Left lung (tissue), 10 donors: ENCODE data around the gene ARAF. TPM values are rescaled to one million over a fixed set of nuclear protein-coding genes. Genes with fewer than 3 reads are reported as not detected.

Experiments
- ATAC-seq: fragments of 200-7000 bp; cut with Tn5 transposase; one replicate; pipeline ENCODE4 v1.9.1; 2020; ENCODE audit warnings: moderate library complexity
- DNase-seq, 4 donors: peaks; one replicate each; pipeline ENCODE4 v3.0.0-alpha.2; 2013 to 2020
- H3K27ac ChIP-seq, 2 donors: fragments of 200-600 bp; sonication (generic) in 1 of 2; one replicate each; pipeline versions ENCODE4 v1.5.0 to v1.8.0; 2020 to 2021
- H3K27me3 ChIP-seq, 2 donors: fragments of 200-600 bp; sonication (generic) in 1 of 2; one replicate each; pipeline versions ENCODE4 v1.5.0 to v1.8.0; 2020 to 2021
- H3K36me3 ChIP-seq, 2 donors: fragments of 200-600 bp; sonication (generic) in 1 of 2; one replicate each; pipeline versions ENCODE4 v1.5.0 to v1.8.0; 2020 to 2021
- H3K4me1 ChIP-seq, 2 donors: fragments of 200-600 bp; one replicate each; pipeline ENCODE4 v1.8.0; 2021
- H3K4me3 ChIP-seq, 2 donors: fragments of 200-600 bp; sonication (generic) in 1 of 2; one replicate each; pipeline versions ENCODE4 v1.5.0 to v1.8.0; 2020 to 2021; ENCODE audit warnings: mild to moderate bottlenecking in 1 of 2
- H3K9me3 ChIP-seq, 2 donors: fragments of 200-600 bp; sonication (generic) in 1 of 2; one replicate each; pipeline versions ENCODE4 v1.5.0 to v1.8.0; 2020 to 2021
- CTCF ChIP-seq, 2 donors: fragments of 200-600 bp; sonication (generic) in 1 of 2; IDR thresholded peaks; one replicate each; pipeline versions ENCODE4 v1.5.0 to v1.8.0; 2021; ENCODE audit warnings: antibody characterized with exemption in 2 of 2
- intact Hi-C, 2 donors: fragments of 100-400 bp; cut with DNase I; formaldehyde crosslinking; loops; one replicate each; pipeline versions ENCODE4 v1.11.2 to v1.14.2; 2022
- polyA plus RNA-seq, 6 donors: library from polyadenylated mRNA; unstranded; fragments of 120-200 nt; gene quantifications; one replicate each; pipeline ENCODE4 v1.2.1, GENCODE V29; 2013; ENCODE audit not compliant: insufficient read length in 6 of 6
- total RNA-seq, 2 donors: library from RNA; stranded (reverse); fragmentation: NEBNext Ultra II Directional; extraction: Animal tissue kit (Norgen Biotek cat#: 25700); gene quantifications; one replicate each; pipeline ENCODE4 v1.2.1, GENCODE V29; 2021
- donor health status: DM: no; HTN: yes; CAD: no.
- donor health status: DM: no; HTN: no; CAD: no.

ARAF gene
- total and polyA plus RNA-seq, 8 donors = 47.5 to 93.1 (median 54.4) TPM

- ATAC-seq (no peak), DNase-seq (no peak)
- Histone ChIP-seq H3K9me3 (no peaks in the 10 kb centered on the region), H3K4me1 (peaks cover 0 to 28% of the 10 kb centered on the region in 2 donors), H3K27ac (no peak overlapping the region), H3K4me3 (no peak overlapping the region), H3K36me3 (peaks cover 0 to 53% of the 10 kb centered on the region in 2 donors), H3K27me3 (no peaks in the 10 kb centered on the region)
- TF ChIP-seq CTCF (IDR thresholded peaks at IDR 0.05) = no peak
- intact Hi-C loops = no loop called here
Measured at GRCh38 chrX:47563801-47564315, 2.9 kb downstream of the ARAF start.

- Histone ChIP-seq H3K36me3 (peaks cover 0 to 60% of the 10 kb centered on the region in 2 donors), H3K27me3 (no peaks in the 10 kb centered on the region), H3K4me1 (peaks cover 0 to 28% of the 10 kb centered on the region in 2 donors), H3K27ac (no peak overlapping the region), H3K9me3 (no peaks in the 10 kb centered on the region), H3K4me3 (no peak overlapping the region)
- ATAC-seq = no peak
- DNase-seq = no peak
- no peak for TF ChIP-seq CTCF (IDR thresholded peaks at IDR 0.05)
- intact Hi-C loops = no loop called here
Measured at GRCh38 chrX:47564438-47565085, 3.6 kb downstream of the ARAF start.

- no peak for DNase-seq
- Histone ChIP-seq H3K27ac (no peak overlapping the region), H3K27me3 (no peaks in the 10 kb centered on the region), H3K36me3 (peaks cover 0 to 80% of the 10 kb centered on the region in 2 donors), H3K4me1 (peaks cover 0 to 27% of the 10 kb centered on the region in 2 donors), H3K4me3 (no peak overlapping the region), H3K9me3 (no peaks in the 10 kb centered on the region)
- no peak for TF ChIP-seq CTCF (IDR thresholded peaks at IDR 0.05)
- intact Hi-C loops = no loop called here
- no peak for ATAC-seq
Measured at GRCh38 chrX:47566841-47567240, 5.8 kb downstream of the ARAF start.

- TF ChIP-seq CTCF (IDR thresholded peaks at IDR 0.05) = peak; percentile 11 to 39
- no peak overlapping the region for H3K27ac ChIP-seq
- no peaks in the 10 kb centered on the region for H3K9me3 ChIP-seq
- H3K36me3 ChIP-seq = peaks cover 0 to 75% of the 10 kb centered on the region in 2 donors
- ATAC-seq (no peak), DNase-seq (no peak)
- H3K4me3 ChIP-seq = no peak overlapping the region
- intact Hi-C loops = no loop called here
- H3K4me1 ChIP-seq = peaks cover 0 to 13% of the 10 kb centered on the region in 2 donors
- peaks cover 0 to 2% of the 10 kb centered on the region in 2 donors for H3K27me3 ChIP-seq
Measured at GRCh38 chrX:47568656-47569295, 7.8 kb downstream of the ARAF start.

GRCh38 chrX:47570794-47571193, 9.8 kb downstream of the ARAF start:
- Histone ChIP-seq H3K27me3 (peaks cover 0 to 10% of the 10 kb centered on the region in 2 donors), H3K9me3 (no peaks in the 10 kb centered on the region), H3K27ac (no peak overlapping the region), H3K4me1 (peaks cover 0 to 6% of the 10 kb centered on the region in 2 donors), H3K4me3 (no peak overlapping the region), H3K36me3 (peaks cover 0 to 58% of the 10 kb centered on the region in 2 donors)
- ATAC-seq (no peak), DNase-seq (no peak)
- no peak for TF ChIP-seq CTCF (IDR thresholded peaks at IDR 0.05)
- intact Hi-C loops = no loop called here
